Muscle layer of duodenum (tissue), 2 donors: ENCODE data around the gene NMU.
"Not testable (repeated sequence)": the region's sequence is repeated elsewhere in the genome, so short reads cannot be mapped to it uniquely, and the experiment has no call there.

Experiments used
- H3K27ac ChIP-seq: one replicate; pipeline ENCODE4 v1.7.0; 2013; ENCODE audit warnings: mild to moderate bottlenecking, low read length
- H3K27me3 ChIP-seq: one replicate; pipeline ENCODE4 v1.7.0; 2013; ENCODE audit warnings: low read depth, mild to moderate bottlenecking, control low read depth, low read length
- H3K36me3 ChIP-seq, 2 donors: one replicate each; pipeline ENCODE4 v1.7.0; 2013; ENCODE audit warnings: low read length in 2 of 2, control low read depth in 1 of 2, mild to moderate bottlenecking in 1 of 2; ENCODE audit not compliant: insufficient read depth in 2 of 2, control insufficient read depth in 1 of 2
- H3K4me1 ChIP-seq, 2 donors: one replicate each; pipeline ENCODE4 v1.7.0; 2013; ENCODE audit warnings: low read length in 2 of 2, mild to moderate bottlenecking in 2 of 2, control low read depth in 1 of 2, moderate library complexity in 1 of 2; ENCODE audit not compliant: insufficient read depth in 2 of 2, control insufficient read depth in 1 of 2
- H3K4me3 ChIP-seq, 2 donors: one replicate each; pipeline ENCODE4 v1.7.0; 2013; ENCODE audit warnings: low read length in 2 of 2, low read depth in 1 of 2, mild to moderate bottlenecking in 1 of 2
- H3K9me3 ChIP-seq, 2 donors: one replicate each; pipeline ENCODE4 v1.7.0; 2013; ENCODE audit warnings: low read length in 2 of 2, control low read depth in 1 of 2, mild to moderate bottlenecking in 1 of 2; ENCODE audit not compliant: control insufficient read depth in 1 of 2
- donor health status: healthy.

NMU gene

GRCh38 chr4:55598641-55599040, 37.5 kb downstream of the NMU start:
- Histone ChIP-seq H3K27me3 (no peaks in the 10 kb centered on the region), H3K9me3 (no peaks in the 10 kb centered on the region), H3K4me1 (no peaks in the 10 kb centered on the region), H3K4me3 (no peak overlapping the region), H3K27ac (no peak overlapping the region), H3K36me3 (no peaks in the 10 kb centered on the region)

GRCh38 chr4:55592014-55592413, 44.1 kb downstream of the NMU start, which contains the start of gene PDCL2:
Gene PDCL2 (minus strand): TSS chr4:55592245. CDS start chr4:55592109, 136 bp downstream.
- no peak within 1 kb of the TSS for H3K27ac ChIP-seq
- no peaks in the 10 kb centered on the region for H3K36me3 ChIP-seq
- no peaks in the 10 kb centered on the region for H3K4me1 ChIP-seq
- no peak within 1 kb of the TSS for H3K4me3 ChIP-seq
- peaks cover 0 to 10% of the 10 kb centered on the region in 2 donors for H3K9me3 ChIP-seq
- no peaks in the 10 kb centered on the region for H3K27me3 ChIP-seq

GRCh38 chr4:55588160-55588559, 47.9 kb downstream of the NMU start:
- no peaks in the 10 kb centered on the region for H3K4me1 ChIP-seq
- H3K36me3 ChIP-seq: no peaks in the 10 kb centered on the region
- H3K27me3 ChIP-seq: no peaks in the 10 kb centered on the region
- H3K9me3 ChIP-seq: peaks cover 0 to 10% of the 10 kb centered on the region in 2 donors
- no peak overlapping the region for H3K27ac ChIP-seq
- H3K4me3 ChIP-seq: no peak overlapping the region

- H3K27ac ChIP-seq, H3K9me3 ChIP-seq, H3K4me1 ChIP-seq, H3K36me3 ChIP-seq, H3K27me3 ChIP-seq, H3K4me3 ChIP-seq: not testable (repeated sequence)
Measured at GRCh38 chr4:55582773-55583172, 53.3 kb downstream of the NMU start.

- Histone ChIP-seq H3K9me3 (peaks cover 0 to 16% of the 10 kb centered on the region in 2 donors), H3K4me1 (no peaks in the 10 kb centered on the region)
Measured at GRCh38 chr4:55578341-55579010, 57.6 kb downstream of the NMU start.

GRCh38 chr4:55575513-55575912, 60.6 kb downstream of the NMU start:
- Histone ChIP-seq H3K27me3 (no peaks in the 10 kb centered on the region), H3K4me1 (no peaks in the 10 kb centered on the region), H3K9me3 (peaks cover 0 to 14% of the 10 kb centered on the region in 2 donors), H3K27ac (no peak overlapping the region), H3K4me3 (no peak overlapping the region), H3K36me3 (no peaks in the 10 kb centered on the region)

More at GRCh38 chr4:55578341-55579010, 57.6 kb downstream of the NMU start:
- H3K4me3 ChIP-seq: no peak overlapping the region
- H3K36me3 ChIP-seq: no peaks in the 10 kb centered on the region
- H3K27ac ChIP-seq: no peak overlapping the region
- H3K27me3 ChIP-seq: no peaks in the 10 kb centered on the region

- H3K4me3 ChIP-seq: no peak overlapping the region
- H3K27me3 ChIP-seq: no peaks in the 10 kb centered on the region
- no peak overlapping the region for H3K27ac ChIP-seq
- no peaks in the 10 kb centered on the region for H3K4me1 ChIP-seq
- H3K36me3 ChIP-seq: no peaks in the 10 kb centered on the region
- H3K9me3 ChIP-seq: peaks cover 0 to 14% of the 10 kb centered on the region in 2 donors
Measured at GRCh38 chr4:55574252-55574651, 61.8 kb downstream of the NMU start.

- peaks cover 0 to 9% of the 10 kb centered on the region in 2 donors for H3K9me3 ChIP-seq
- no peak overlapping the region for H3K27ac ChIP-seq
- H3K4me1 ChIP-seq: no peaks in the 10 kb centered on the region
- H3K4me3 ChIP-seq: no peak overlapping the region
- H3K36me3 ChIP-seq: no peaks in the 10 kb centered on the region
- H3K27me3 ChIP-seq: no peaks in the 10 kb centered on the region
Measured at GRCh38 chr4:55571806-55572205, 64.3 kb downstream of the NMU start.

- Histone ChIP-seq H3K27ac (no peak overlapping the region), H3K4me1 (no peaks in the 10 kb centered on the region), H3K9me3 (no peaks in the 10 kb centered on the region), H3K27me3 (no peaks in the 10 kb centered on the region), H3K36me3 (no peaks in the 10 kb centered on the region), H3K4me3 (no peak overlapping the region)
Measured at GRCh38 chr4:55568905-55569504, 67.1 kb downstream of the NMU start.

GRCh38 chr4:55561889-55562288, 74.2 kb downstream of the NMU start:
- H3K4me1 ChIP-seq: no peaks in the 10 kb centered on the region

GRCh38 chr4:55560096-55560495, 76.0 kb downstream of the NMU start:
- Histone ChIP-seq H3K27me3 (no peaks in the 10 kb centered on the region), H3K36me3 (no peaks in the 10 kb centered on the region), H3K27ac (no peak overlapping the region)

More at GRCh38 chr4:55561889-55562288, 74.2 kb downstream of the NMU start:
- Histone ChIP-seq H3K27ac (no peak overlapping the region), H3K4me3 (no peak overlapping the region), H3K9me3 (no peaks in the 10 kb centered on the region), H3K36me3 (no peaks in the 10 kb centered on the region), H3K27me3 (no peaks in the 10 kb centered on the region)

More at GRCh38 chr4:55560096-55560495, 76.0 kb downstream of the NMU start:
- H3K4me1 ChIP-seq: no peaks in the 10 kb centered on the region
- H3K4me3 ChIP-seq: no peak overlapping the region
- H3K9me3 ChIP-seq: no peaks in the 10 kb centered on the region
